Tibial nerve (tissue), 4 donors: Measurements from ENCODE around the gene RTCB.

ENCODE experiments used
- EP300 ChIP-seq, 2 donors: sonication (generic); formaldehyde crosslinking; IDR thresholded peaks; one replicate each; pipeline ENCODE4 v1.6.1; 2017; ENCODE audit warnings: antibody characterized with exemption in 2 of 2, mild to moderate bottlenecking in 1 of 2
- POLR2A ChIP-seq, 2 donors: fragments of 450-650 bp; IDR thresholded peaks; one replicate each; pipeline ENCODE4 v1.6.1; 2017; ENCODE audit warnings: antibody characterized with exemption in 2 of 2, mild to moderate bottlenecking in 2 of 2, moderate library complexity in 2 of 2
- TF ChIP-seq, protein P1 (sequence below), 5 experiments: fragments of 200-600 bp in 3 of 5; fragments of 450-650 bp in 2 of 5; sonication (generic) in 3 of 5; IDR thresholded peaks; one replicate each; pipeline ENCODE4 v1.5.1; 2016 to 2019; ENCODE audit warnings: antibody characterized with exemption in 5 of 5, mild to moderate bottlenecking in 3 of 5, moderate library complexity in 2 of 5

DNA sequence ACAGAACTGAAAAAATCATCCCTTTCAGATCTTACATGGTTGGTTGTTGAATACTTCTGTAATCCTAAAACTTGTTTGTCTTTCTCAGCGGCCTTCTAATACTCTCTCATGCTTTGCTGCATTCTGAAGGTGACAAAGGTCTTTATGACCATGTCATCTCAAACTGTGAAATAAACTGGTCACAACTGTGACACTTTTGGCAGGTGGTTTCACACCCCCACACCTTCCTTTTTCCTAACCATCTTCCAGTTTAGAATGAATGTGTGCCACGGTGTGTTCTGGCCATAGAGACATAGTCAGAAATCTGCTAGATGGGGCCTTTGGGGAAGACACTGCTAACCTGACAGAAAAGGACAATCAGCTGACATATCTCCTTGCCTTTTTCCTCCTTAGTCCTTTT is 69.1 kb downstream of the RTCB start:
- TF ChIP-seq, protein P1, sequence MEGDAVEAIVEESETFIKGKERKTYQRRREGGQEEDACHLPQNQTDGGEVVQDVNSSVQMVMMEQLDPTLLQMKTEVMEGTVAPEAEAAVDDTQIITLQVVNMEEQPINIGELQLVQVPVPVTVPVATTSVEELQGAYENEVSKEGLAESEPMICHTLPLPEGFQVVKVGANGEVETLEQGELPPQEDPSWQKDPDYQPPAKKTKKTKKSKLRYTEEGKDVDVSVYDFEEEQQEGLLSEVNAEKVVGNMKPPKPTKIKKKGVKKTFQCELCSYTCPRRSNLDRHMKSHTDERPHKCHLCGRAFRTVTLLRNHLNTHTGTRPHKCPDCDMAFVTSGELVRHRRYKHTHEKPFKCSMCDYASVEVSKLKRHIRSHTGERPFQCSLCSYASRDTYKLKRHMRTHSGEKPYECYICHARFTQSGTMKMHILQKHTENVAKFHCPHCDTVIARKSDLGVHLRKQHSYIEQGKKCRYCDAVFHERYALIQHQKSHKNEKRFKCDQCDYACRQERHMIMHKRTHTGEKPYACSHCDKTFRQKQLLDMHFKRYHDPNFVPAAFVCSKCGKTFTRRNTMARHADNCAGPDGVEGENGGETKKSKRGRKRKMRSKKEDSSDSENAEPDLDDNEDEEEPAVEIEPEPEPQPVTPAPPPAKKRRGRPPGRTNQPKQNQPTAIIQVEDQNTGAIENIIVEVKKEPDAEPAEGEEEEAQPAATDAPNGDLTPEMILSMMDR (IDR thresholded peaks at IDR 0.05), result no peak
- TF ChIP-seq POLR2A (IDR thresholded peaks at IDR 0.05) (no peak), EP300 (IDR thresholded peaks at IDR 0.05) (no peak)
